GM18907 (cell line): ENCODE measurements around the gene ZFP91.

Source experiments
- ATAC-seq: cut with Tn5 transposase; IDR thresholded peaks from one replicate; pipeline ENCODE4 v1.9.1; 2021; ENCODE audit warnings: mild to moderate bottlenecking, moderate library complexity; ENCODE audit not compliant: unreplicated experiment

Gene ZFP91

GRCh38 chr11:58580311-58580710 lies 1.4 kb downstream of the ZFP91 start:
- ATAC-seq = no peak

GRCh38 chr11:58582437-58582836 lies 3.6 kb downstream of the ZFP91 start:
- no peak for ATAC-seq

GRCh38 chr11:58586998-58587397 lies 8.1 kb downstream of the ZFP91 start:
- ATAC-seq = no peak

- ATAC-seq = no peak
These were observed 12.8 kb downstream of the ZFP91 start for GRCh38 chr11:58591659-58592058.

GRCh38 chr11:58592760-58593472 lies 14.1 kb downstream of the ZFP91 start:
- ATAC-seq = no peak

DNA sequence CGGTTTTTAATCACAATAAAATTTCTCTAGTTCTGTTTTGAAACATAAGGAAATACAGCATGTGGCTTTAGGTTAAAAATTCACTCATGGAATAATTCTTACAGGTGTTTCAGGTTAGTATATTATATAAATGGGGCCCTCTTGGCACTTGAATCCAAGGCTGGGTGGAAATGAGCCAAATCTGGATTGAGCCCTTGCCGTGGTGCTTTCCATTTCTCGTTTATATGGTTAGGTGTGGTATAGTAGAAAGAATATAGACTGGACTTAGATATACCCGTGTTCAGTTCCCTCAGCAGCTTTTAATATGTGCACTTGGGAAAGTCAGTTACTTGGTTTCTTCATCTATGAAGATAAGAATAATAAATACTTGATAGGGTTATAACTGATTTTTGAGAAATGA lies 16.0 kb downstream of the ZFP91 start:
- ATAC-seq = no peak

DNA sequence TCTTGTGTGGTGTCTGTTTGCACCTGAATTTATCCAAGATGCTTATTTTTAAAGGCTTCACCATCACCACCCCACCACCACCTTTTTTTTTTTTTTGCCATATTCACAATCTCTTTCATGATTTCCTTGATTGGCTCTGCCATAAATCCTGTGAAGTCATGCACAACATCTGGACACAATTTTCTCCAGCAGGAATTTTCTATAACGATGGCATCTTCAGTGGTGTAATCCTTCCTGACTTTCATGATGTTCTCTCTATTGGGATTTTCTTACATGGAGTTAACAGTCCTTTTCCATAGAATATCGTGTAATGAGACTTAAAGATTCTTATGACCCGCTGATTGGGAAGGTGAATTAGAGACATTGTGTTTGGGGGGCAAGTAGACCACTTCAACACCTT lies 17.8 kb downstream of the ZFP91 start:
- ATAC-seq = no peak

DNA sequence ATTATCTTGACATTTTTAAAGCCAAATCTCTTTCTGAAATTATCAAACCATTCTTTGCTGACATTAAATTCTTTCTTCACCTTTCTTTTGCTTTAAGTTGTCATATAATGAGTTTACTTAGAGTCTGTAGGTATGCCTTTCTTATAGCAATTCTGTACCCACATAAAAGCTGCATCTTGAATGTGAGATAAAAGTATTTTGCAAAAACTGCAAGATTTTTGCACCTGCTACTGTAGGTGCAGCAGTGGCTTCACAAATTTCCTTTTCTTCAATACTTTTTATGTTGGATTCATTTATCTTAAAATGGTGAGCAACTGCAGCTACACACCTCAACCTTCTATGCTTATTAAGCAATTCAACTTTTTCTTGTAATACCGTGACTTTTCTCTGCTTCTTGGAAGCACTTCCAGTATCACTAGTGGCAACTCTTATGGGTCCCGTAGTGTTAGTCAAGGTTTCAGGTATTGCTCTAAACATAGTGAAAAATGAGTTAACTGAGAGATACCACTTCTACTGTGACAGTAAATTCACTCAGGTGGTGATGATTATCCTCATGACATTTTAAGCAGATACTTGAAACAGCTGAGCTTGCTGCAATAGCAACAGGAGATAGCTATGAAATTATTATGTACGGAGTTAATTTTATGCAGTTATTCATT lies 18.8 kb downstream of the ZFP91 start:
- ATAC-seq = no peak

DNA sequence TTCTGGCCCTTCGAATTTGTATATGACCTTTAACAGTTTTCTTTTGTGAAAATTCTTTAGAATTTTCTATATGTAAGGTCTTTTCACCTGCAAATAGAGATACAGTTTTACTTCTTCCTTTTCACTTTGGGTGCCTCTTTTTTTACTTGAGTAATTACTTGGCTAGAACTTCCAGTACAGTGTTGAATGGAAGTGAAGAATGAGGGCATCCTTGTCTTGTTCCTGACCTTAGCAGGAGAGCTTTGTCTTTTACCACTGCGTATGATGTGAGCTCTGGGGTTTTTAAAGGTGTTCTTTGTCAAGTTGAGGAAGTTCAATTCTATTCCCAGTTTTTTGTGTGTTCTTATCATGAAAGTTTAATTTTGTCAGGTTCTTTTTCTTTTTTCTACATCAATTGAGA lies 21.6 kb downstream of the ZFP91 start:
- ATAC-seq = no peak

DNA sequence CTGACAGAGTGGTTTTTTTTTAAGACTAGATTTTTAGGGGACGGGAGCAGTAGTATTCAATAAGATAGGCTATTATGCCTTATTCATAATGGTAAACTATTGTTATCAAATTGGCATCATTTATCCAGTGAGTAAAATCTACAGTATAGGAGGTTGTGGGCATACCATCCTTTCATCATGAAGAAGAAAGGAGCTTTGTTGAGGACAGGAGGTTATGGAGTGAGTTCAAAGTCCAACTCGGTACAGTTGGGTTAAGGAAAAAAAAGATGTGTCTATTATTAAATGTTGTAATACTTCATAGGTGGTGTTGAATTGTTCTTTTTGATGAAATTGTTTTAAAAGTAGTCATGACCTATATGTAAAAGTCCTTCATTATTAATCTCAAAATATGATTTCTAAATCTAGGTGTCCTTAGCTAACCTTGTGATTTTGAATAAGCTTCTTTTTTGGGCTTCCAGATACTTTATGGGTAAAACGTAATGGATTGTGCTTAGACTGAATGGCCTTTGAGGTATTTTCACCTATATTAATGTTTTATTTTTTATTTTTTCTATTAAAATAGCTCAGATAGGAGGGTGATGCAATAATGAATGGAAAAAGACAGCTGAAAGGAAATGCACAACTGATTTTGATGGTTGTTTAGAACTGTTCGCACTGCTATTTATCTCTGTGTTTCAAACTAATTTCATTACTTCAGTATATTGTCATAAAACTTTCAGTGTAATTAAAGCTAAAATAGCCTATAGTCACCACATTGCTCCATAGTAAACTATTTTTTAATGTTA lies 28.3 kb downstream of the ZFP91 start:
- ATAC-seq = no peak

- ATAC-seq = no peak
These were observed 29.5 kb downstream of the ZFP91 start for GRCh38 chr11:58608331-58608730.

DNA sequence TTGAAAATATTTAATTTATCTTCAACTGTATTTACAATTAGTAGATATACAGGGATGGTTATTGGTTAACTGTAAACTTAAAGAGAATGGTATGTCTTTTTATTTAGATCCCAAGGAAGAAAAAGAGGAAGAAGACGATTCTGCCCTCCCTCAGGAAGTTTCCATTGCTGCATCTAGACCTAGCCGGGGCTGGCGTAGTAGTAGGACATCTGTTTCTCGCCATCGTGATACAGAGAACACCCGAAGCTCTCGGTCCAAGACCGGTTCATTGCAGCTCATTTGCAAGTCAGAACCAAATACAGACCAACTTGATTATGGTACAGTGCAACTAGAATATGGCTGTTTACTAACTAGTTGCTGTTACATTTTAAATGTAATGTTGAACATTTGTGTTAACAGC lies 30.9 kb downstream of the ZFP91 start:
- ATAC-seq = no peak

GRCh38 chr11:58613228-58613627 lies 34.4 kb downstream of the ZFP91 start:
- ATAC-seq = no peak

DNA sequence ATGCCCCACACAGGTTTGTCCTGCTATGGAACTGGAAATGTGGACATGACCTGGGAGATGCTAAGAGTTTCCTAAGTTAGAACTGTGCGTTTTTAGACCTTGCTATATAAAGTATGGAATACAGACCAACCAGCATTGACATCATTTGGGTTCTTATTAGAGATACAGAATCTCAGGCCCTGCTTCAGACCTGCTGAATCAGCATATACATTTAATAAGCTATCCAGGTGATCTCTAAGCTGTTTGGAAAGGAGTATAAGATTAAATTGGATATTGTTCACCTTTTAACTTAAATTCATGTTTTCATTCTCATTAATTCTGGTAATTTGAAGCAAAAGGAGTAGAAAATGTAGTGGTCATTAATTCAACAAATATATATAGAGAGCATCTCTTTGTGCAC lies 36.7 kb downstream of the ZFP91 start:
- no peak for ATAC-seq

- no peak for ATAC-seq
These were observed 37.7 kb downstream of the ZFP91 start for GRCh38 chr11:58616594-58616993.

DNA sequence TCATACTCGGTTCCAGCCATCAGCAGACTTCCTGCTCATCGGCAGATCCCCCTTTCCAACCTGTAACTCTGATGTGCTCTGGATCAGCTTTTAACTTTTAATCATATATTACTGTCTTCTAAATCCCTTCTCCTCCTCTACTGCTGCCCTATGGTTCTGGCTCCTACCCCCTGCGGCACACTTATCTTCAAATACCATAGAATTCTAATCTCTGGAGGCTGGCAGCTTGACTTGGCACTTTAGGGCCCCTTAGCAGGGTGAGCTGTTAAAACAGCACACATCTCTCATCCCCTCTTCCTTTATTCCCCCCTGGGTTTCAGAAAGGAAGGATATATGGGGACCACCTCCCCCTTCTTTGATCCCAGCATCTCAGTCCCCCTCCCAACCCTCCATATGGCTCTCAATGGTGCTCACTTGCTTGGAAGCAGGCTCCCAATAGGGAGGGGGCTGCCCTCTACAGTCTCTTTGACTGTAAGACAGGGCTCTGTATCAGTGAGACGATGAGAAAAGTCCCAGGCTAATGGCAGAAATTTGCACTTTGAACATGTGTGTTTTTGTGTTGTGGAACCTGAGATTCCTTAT lies 39.2 kb downstream of the ZFP91 start:
- ATAC-seq = peak; percentile 52

DNA sequence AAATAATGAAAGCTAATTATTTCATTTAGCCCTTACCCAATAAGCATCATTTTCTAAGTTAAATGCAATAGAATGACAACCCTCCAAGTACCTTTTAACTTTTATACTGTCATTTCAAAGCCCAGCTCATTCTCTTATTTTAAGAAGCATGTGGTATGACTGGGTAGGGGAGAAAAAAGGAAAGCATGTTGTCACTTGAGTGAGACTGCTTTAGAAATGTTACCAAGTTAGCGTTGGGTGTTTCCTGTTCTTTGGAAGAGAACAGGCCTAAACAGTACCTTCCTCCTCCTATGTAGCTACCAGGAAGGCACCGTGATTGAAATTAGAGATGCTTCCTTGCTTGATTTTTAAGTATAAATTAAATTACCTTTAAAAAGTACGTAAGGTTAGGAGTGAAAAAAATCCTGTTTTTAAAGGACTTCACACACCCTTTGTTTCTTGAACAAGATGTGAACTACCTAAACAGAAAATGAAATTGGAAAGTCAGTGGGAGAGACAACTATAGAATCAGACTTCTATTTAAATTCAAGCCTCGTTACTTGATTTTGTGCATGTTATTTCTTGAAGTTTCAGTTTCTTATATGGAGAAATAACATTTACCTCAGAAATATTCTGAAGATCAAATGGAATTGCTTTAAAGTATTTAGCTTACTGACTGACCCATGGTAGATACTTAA lies 42.9 kb downstream of the ZFP91 start:
- ATAC-seq = no peak

DNA sequence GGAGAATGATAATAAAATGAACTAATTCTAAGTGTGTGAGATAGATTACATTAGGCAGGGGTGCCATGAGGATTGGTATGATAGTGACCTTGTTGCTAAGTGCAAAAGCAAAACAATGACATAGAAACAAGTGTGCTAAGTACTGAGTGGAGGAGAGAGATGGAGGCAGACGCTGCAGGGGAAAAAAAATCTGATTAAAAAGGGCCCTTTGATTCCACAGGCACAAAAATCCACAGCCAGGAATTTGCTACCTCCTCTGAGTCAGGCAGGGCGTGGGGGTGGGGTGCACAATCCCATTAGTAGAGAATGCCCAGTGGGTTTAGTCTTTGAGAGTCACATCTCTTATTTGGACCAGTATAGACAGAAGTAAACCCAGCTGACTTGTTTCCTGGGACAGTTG lies 43.5 kb downstream of the ZFP91 start, which contains the start of gene CNTF:
CNTF (plus strand) TSS at position 322 of the 400 bp plus-strand sequence. CDS start 88 bp downstream, outside the sequence.
- no peak for ATAC-seq

- no peak for ATAC-seq
These were observed 46.2 kb downstream of the ZFP91 start for GRCh38 chr11:58625086-58625485.

- ATAC-seq = no peak
These were observed 47.1 kb downstream of the ZFP91 start for GRCh38 chr11:58625826-58626460.
